HepG2 (cell line): ENCODE data around the gene TMEM132D. TPM values are rescaled to one million over a fixed set of nuclear protein-coding genes. Genes with fewer than 3 reads are reported as not detected.

Experiments used
- AHR ChIP-seq: IDR thresholded peaks from 2 replicates; pipeline ENCODE4 v1.6.1; 2018; ENCODE audit warnings: missing genetic modification reagents, missing compliant biosample characterization
- ASH2L ChIP-seq: fragments of 300-600, 200-600 bp; sonication (generic); IDR thresholded peaks from 2 replicates; pipeline ENCODE4 v1.7.0; 2017; ENCODE audit warnings: low read depth, mild to moderate bottlenecking, moderate library complexity, mixed read lengths, low read length; ENCODE audit not compliant: insufficient read length
- HIC2 ChIP-seq: sonication (generic); formaldehyde crosslinking; IDR thresholded peaks from 2 replicates; pipeline ENCODE4 v1.9.0; 2022; ENCODE audit warnings: low read depth, missing genetic modification reagents
- TRIM24 ChIP-seq: sonication (generic); formaldehyde crosslinking; IDR thresholded peaks from 2 replicates; pipeline ENCODE4 v1.8.0; 2022; ENCODE audit warnings: mild to moderate bottlenecking, missing genetic modification reagents
- YEATS4 ChIP-seq: sonication (generic); formaldehyde crosslinking; IDR thresholded peaks from 2 replicates; pipeline ENCODE4 v1.4.0; 2020; ENCODE audit warnings: missing genetic modification reagents, borderline replicate concordance
- ZNF362 ChIP-seq: sonication (generic); formaldehyde crosslinking; IDR thresholded peaks from 2 replicates; pipeline ENCODE4 v1.4.0; 2020; ENCODE audit warnings: missing genetic modification reagents, mild to moderate bottlenecking, borderline replicate concordance
- ZNF407 ChIP-seq: sonication (generic); formaldehyde crosslinking; IDR thresholded peaks from one replicate; pipeline ENCODE4 v1.5.1; 2020; ENCODE audit warnings: mild to moderate bottlenecking, missing genetic modification reagents; ENCODE audit errors: not compliant biosample characterization
- ZNF552 ChIP-seq: sonication (generic); formaldehyde crosslinking; IDR thresholded peaks from 2 replicates; pipeline ENCODE4 v1.9.0; 2022; ENCODE audit warnings: missing genetic modification reagents, mild to moderate bottlenecking, borderline replicate concordance
- ZNF605 ChIP-seq: sonication (generic); formaldehyde crosslinking; IDR thresholded peaks from 2 replicates; pipeline ENCODE4 v1.8.0; 2022; ENCODE audit warnings: mild to moderate bottlenecking, missing genetic modification reagents
- ZUFSP ChIP-seq: sonication (generic); formaldehyde crosslinking; IDR thresholded peaks from 2 replicates; pipeline ENCODE4 v1.9.0; 2021; ENCODE audit warnings: missing genetic modification reagents, mild to moderate bottlenecking, borderline replicate concordance
- polyA plus RNA-seq, 8 experiments: library from polyadenylated mRNA; depleted of rRNA in 3 of 8; stranded (reverse) in 7 of 8; unstranded in 1 of 8; fragments of >200 nt; fragmentation: Illumina TruSeq in 4 of 8; extraction: Trizol in 4 of 8; gene quantifications; 2 replicates each; pipeline versions ENCODE4 v1.2.1 to v1.2.3, GENCODE V29; 2011 to 2016; ENCODE audit warnings: low read depth in 4 of 8, missing spikeins in 1 of 8, mixed read lengths in 1 of 8; ENCODE audit not compliant: insufficient read depth in 1 of 8
- total RNA-seq, 5 experiments: library from RNA; depleted of rRNA; stranded (reverse); fragments of >200 nt; fragmentation: Illumina TruSeq; extraction: Trizol; gene quantifications; 2 replicates each; pipeline ENCODE4 v1.2.3, GENCODE V29; 2016; ENCODE audit warnings: low read depth in 1 of 5

Gene TMEM132D
- total and polyA plus RNA-seq, 2 of the 13 experiments (the other 11 are each of a cell fraction or from before 2014, with no cell fraction given), result not detected

GRCh38 chr12:129145381-129145780 is 758.4 kb downstream of the TMEM132D start (continued):
- TF ChIP-seq ZNF407, result no peak
- no peak for TF ChIP-seq ZNF362
- no peak for TF ChIP-seq ZNF605
- no peak for TF ChIP-seq YEATS4 (CRISPR knock-in tag)
- no peak for TF ChIP-seq AHR (CRISPR knock-in tag)
- TF ChIP-seq ZNF552, result no peak
- TF ChIP-seq TRIM24, result no peak
- no peak for TF ChIP-seq ZUFSP (CRISPR knock-in tag)
- TF ChIP-seq ASH2L, result no peak
- TF ChIP-seq HIC2 (CRISPR knock-in tag), result no peak
- TF ChIP-seq, all 625 proteins: peak for 0
